Measurements from ENCODE around the gene ADAM17. TPM values are rescaled to one million over a fixed set of nuclear protein-coding genes. Genes with fewer than 3 reads are reported as not detected.

ADAM17 gene
- polyA plus RNA-seq, 1 experiment: 11.1 TPM

DNA sequence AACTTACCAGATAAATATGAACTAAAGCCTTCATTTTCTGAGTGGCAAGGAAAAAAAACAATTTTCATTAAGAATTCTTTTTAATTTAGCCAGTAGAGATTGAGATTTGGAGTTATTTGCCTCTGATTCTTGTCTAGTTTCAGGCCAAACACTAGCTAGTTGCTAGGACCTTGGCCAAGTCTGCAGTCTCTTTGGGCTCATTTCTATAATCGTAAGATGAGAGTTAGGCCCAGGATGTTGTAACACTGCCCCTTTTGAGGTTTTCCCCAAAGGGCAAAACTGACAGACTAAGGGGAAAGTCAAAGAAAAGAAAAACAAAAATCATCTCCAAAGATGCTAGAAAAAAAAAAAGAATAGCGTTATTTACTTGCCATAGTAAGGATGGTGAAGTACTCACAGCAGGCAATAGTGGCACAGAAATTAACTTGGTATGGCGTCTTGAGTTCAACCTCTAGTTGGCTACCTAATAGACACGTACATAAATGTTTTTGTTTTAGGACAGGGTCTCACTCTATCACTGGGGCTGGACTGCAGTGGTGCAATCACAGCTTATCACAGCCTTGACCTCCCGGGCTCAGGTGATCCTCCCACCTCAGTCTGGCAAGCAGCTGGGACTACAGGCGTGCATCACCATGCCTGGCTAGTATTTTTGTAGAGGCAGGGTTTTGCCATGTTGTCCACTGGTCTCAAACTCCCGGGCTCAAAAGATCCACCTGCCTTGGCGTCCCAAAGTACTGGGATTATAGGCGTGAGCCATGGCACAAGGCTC lies 23.0 kb upstream of the ADAM17 start:
- Histone ChIP-seq H3K27me3 (ENCODE audit: control insufficient read depth, insufficient read depth, low read length) (no peaks in the 10 kb centered on the region), H3K36me3 (ENCODE audit: control insufficient read depth, insufficient read depth, low read length) (no peaks in the 10 kb centered on the region; the same call in 1 of the 2 replicates), H3K4me3 (ENCODE audit: low read depth, low read length) (no peak overlapping the region)
- ChIA-PET CTCF (no interaction called here), POLR2A (no interaction called here)
- TF ChIP-seq, protein P1, sequence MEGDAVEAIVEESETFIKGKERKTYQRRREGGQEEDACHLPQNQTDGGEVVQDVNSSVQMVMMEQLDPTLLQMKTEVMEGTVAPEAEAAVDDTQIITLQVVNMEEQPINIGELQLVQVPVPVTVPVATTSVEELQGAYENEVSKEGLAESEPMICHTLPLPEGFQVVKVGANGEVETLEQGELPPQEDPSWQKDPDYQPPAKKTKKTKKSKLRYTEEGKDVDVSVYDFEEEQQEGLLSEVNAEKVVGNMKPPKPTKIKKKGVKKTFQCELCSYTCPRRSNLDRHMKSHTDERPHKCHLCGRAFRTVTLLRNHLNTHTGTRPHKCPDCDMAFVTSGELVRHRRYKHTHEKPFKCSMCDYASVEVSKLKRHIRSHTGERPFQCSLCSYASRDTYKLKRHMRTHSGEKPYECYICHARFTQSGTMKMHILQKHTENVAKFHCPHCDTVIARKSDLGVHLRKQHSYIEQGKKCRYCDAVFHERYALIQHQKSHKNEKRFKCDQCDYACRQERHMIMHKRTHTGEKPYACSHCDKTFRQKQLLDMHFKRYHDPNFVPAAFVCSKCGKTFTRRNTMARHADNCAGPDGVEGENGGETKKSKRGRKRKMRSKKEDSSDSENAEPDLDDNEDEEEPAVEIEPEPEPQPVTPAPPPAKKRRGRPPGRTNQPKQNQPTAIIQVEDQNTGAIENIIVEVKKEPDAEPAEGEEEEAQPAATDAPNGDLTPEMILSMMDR (IDR thresholded peaks at IDR 0.05; ENCODE audit: insufficient read depth, low read depth, low read length): no peak
- DNase-seq (ENCODE audit: low read depth): no peak

- CTCF ChIA-PET: interaction anchor here (0.6 to 1.1 kb wide), 2 partner anchors 12 to 34 kb away, joined by 3 to 4 read pairs; no protein-coding TSS in a partner anchor
- no peaks in the 10 kb centered on the region for H3K36me3 ChIP-seq (ENCODE audit: control insufficient read depth, insufficient read depth, low read length)
- POLR2A ChIA-PET: interaction anchor here (0.7 kb wide), 1 partner anchor 129 kb away, joined by 3 read pairs; no protein-coding TSS in a partner anchor
- DNase-seq (ENCODE audit: low read depth): no peak
- TF ChIP-seq, protein P1 (IDR thresholded peaks at IDR 0.05; ENCODE audit: insufficient read depth, low read depth, low read length): no peak
- H3K4me3 ChIP-seq (ENCODE audit: low read depth, low read length): no peak overlapping the region
- no peaks in the 10 kb centered on the region for H3K27me3 ChIP-seq (ENCODE audit: control insufficient read depth, insufficient read depth, low read length)
Measured at GRCh38 chr2:9574331-9574730, 18.7 kb upstream of the ADAM17 start.

- no peak overlapping the region for H3K4me3 ChIP-seq (ENCODE audit: low read depth, low read length)
- no peak for DNase-seq (ENCODE audit: low read depth)
- TF ChIP-seq, protein P1 (IDR thresholded peaks at IDR 0.05; ENCODE audit: insufficient read depth, low read depth, low read length): no peak
- POLR2A ChIA-PET: no interaction called here
- CTCF ChIA-PET: interaction anchor here (0.6 to 1.0 kb wide), 2 partner anchors 15 to 35 kb away, joined by 3 to 4 read pairs; no protein-coding TSS in a partner anchor
- no peaks in the 10 kb centered on the region for H3K36me3 ChIP-seq (ENCODE audit: control insufficient read depth, insufficient read depth, low read length)
- H3K27me3 ChIP-seq (ENCODE audit: control insufficient read depth, insufficient read depth, low read length): no peaks in the 10 kb centered on the region
Measured at GRCh38 chr2:9573840-9574239, 18.2 kb upstream of the ADAM17 start.

- H3K36me3 ChIP-seq (ENCODE audit: control insufficient read depth, insufficient read depth, low read length): no peaks in the 10 kb centered on the region
- no peaks in the 10 kb centered on the region for H3K27me3 ChIP-seq (ENCODE audit: control insufficient read depth, insufficient read depth, low read length)
- TF ChIP-seq, protein P1 (IDR thresholded peaks at IDR 0.05; ENCODE audit: insufficient read depth, low read depth, low read length): no peak
- no peak for DNase-seq (ENCODE audit: low read depth)
- POLR2A ChIA-PET: no interaction called here
- CTCF ChIA-PET: interaction anchor here (0.9 to 1.0 kb wide), 3 partner anchors 11 to 198 kb away, joined by 3 to 4 read pairs (median 3); no protein-coding TSS in a partner anchor
- no peak overlapping the region for H3K4me3 ChIP-seq (ENCODE audit: low read depth, low read length)
Measured at GRCh38 chr2:9573013-9573720, 17.5 kb upstream of the ADAM17 start.

Measured in BJ (cell line).